ENCODE results near the gene MED10.

GRCh38 chr5:6405591-6405990 is 27.2 kb upstream of the MED10 start:
- TF ChIP-seq CTCF (conservative IDR thresholded peaks at IDR 0.05) (no peak), ZFX (IDR thresholded peaks at IDR 0.05) (no peak)
